Measurements from ENCODE around the gene TLN1. TPM values are rescaled to one million over a fixed set of nuclear protein-coding genes. Genes with fewer than 3 reads are reported as not detected.

TLN1 gene
- total and polyA plus RNA-seq, 2 of the 8 experiments (the other 6 are each of a cell fraction or from before 2014, with no cell fraction given): 28.1 to 90.1 TPM

GRCh38 chr9:35736201-35736633 is 4.2 kb upstream of the TLN1 start (continued):
- TF ChIP-seq, protein P1, sequence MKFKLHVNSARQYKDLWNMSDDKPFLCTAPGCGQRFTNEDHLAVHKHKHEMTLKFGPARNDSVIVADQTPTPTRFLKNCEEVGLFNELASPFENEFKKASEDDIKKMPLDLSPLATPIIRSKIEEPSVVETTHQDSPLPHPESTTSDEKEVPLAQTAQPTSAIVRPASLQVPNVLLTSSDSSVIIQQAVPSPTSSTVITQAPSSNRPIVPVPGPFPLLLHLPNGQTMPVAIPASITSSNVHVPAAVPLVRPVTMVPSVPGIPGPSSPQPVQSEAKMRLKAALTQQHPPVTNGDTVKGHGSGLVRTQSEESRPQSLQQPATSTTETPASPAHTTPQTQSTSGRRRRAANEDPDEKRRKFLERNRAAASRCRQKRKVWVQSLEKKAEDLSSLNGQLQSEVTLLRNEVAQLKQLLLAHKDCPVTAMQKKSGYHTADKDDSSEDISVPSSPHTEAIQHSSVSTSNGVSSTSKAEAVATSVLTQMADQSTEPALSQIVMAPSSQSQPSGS (IDR thresholded peaks at IDR 0.05; ENCODE audit: low read length): no peak
- TF ChIP-seq SIRT6 (IDR thresholded peaks at IDR 0.05; ENCODE audit: low read length) (no peak), BCL11A (IDR thresholded peaks at IDR 0.05; ENCODE audit: low read depth in 2 of 2, low read length in 2 of 2) (no peak), CTCF (IDR thresholded peaks at IDR 0.05; ENCODE audit: control extremely low read depth in 1 of 3, insufficient read depth in 1 of 3, low read depth in 1 of 3, low read length in 3 of 3) (peak; percentile 63 to 93 (median 78)), EZH2 (IDR thresholded peaks at IDR 0.05; ENCODE audit: low read depth, low read length, severe bottlenecking) (no peak)
